Keratinocyte (primary cell): ENCODE results near the gene CFAP43. TPM values are rescaled to one million over a fixed set of nuclear protein-coding genes. Genes with fewer than 3 reads are reported as not detected.

ENCODE experiments used
- DNase-seq: peaks from one replicate; pipeline ENCODE4 v3.0.0-alpha.2; 2011; ENCODE audit warnings: low read depth, missing footprints, low spot score
- FAIRE-seq: peaks from 2 replicates; lab custom pipeline; 2011; peaks lifted over from hg19 to GRCh38; lab: Jason Lieb, UNC
- H2AFZ ChIP-seq: 2 replicates; pipeline ENCODE4 v1.6.0; 2012; ENCODE audit warnings: low read length, control low read depth, inconsistent platforms; ENCODE audit not compliant: control insufficient read depth
- H3K27ac ChIP-seq: 2 replicates; pipeline ENCODE4 v1.5.1; 2011; ENCODE audit warnings: low read length; ENCODE audit not compliant: control insufficient read depth, insufficient read depth
- H3K27me3 ChIP-seq: 3 replicates; pipeline ENCODE4 v1.6.0; 2011; ENCODE audit warnings: low read length; ENCODE audit not compliant: control insufficient read depth, insufficient read depth; ENCODE audit errors: extremely low read depth
- H3K36me3 ChIP-seq, 2 experiments: 2 replicates in 1 of 2; 3 replicates in 1 of 2; pipeline ENCODE4 v1.5.1; 2011; ENCODE audit warnings: low read length in 2 of 2, mild to moderate bottlenecking in 1 of 2; ENCODE audit not compliant: control insufficient read depth in 2 of 2, insufficient read depth in 2 of 2; ENCODE audit errors: extremely low read depth in 1 of 2
- H3K4me1 ChIP-seq: 3 replicates; pipeline ENCODE4 v1.5.1; 2011; ENCODE audit warnings: low read length; ENCODE audit not compliant: control insufficient read depth, insufficient read depth; ENCODE audit errors: extremely low read depth
- H3K4me2 ChIP-seq: 3 replicates; pipeline ENCODE4 v1.6.0; 2011; ENCODE audit warnings: low read depth, low read length; ENCODE audit not compliant: control insufficient read depth, insufficient read depth; ENCODE audit errors: extremely low read depth
- H3K4me3 ChIP-seq, 3 experiments: fragments of 200-600 bp in 1 of 3; sonication (generic) in 1 of 3; 2 replicates in 2 of 3; 3 replicates in 1 of 3; pipeline ENCODE4 v1.5.1; 2011 to 2016; ENCODE audit warnings: low read length in 3 of 3, mild to moderate bottlenecking in 3 of 3, control low read depth in 2 of 3, inconsistent platforms in 1 of 3, low read depth in 1 of 3, mixed read lengths in 1 of 3, mixed run types in 1 of 3, moderate library complexity in 1 of 3; ENCODE audit not compliant: control insufficient read depth in 2 of 3, insufficient read depth in 2 of 3; ENCODE audit errors: extremely low read depth in 1 of 3
- H3K79me2 ChIP-seq: 2 replicates; pipeline ENCODE4 v1.6.0; 2012; ENCODE audit warnings: low read length; ENCODE audit not compliant: control insufficient read depth, insufficient read depth
- H3K9ac ChIP-seq: 3 replicates; pipeline ENCODE4 v1.6.0; 2011; ENCODE audit warnings: low read length; ENCODE audit not compliant: control insufficient read depth, insufficient read depth; ENCODE audit errors: extremely low read depth
- H3K9me1 ChIP-seq: 3 replicates; pipeline ENCODE4 v1.6.0; 2011; ENCODE audit warnings: low read length; ENCODE audit not compliant: control insufficient read depth, insufficient read depth; ENCODE audit errors: extremely low read depth
- H3K9me3 ChIP-seq: 2 replicates; pipeline ENCODE4 v1.5.1; 2012; ENCODE audit warnings: low read depth, low read length; ENCODE audit not compliant: control insufficient read depth
- H4K20me1 ChIP-seq: 3 replicates; pipeline ENCODE4 v1.6.0; 2011; ENCODE audit warnings: low read length; ENCODE audit not compliant: control insufficient read depth, insufficient read depth; ENCODE audit errors: extremely low read depth
- CTCF ChIP-seq, 3 experiments: IDR thresholded peaks in 1 of 3; conservative IDR thresholded peaks in 1 of 3; optimal IDR thresholded peaks in 1 of 3; 2 replicates in 2 of 3; 3 replicates in 1 of 3; pipeline versions ENCODE3 to v1.5.1; 2011; ENCODE audit warnings: low read length in 3 of 3, mild to moderate bottlenecking in 3 of 3, moderate library complexity in 2 of 3, control low read depth in 1 of 3, inconsistent platforms in 1 of 3; ENCODE audit not compliant: insufficient read depth in 2 of 3; ENCODE audit errors: extremely low read depth in 1 of 3
- EZH2 ChIP-seq: IDR thresholded peaks from one replicate; pipeline ENCODE4 v1.6.1; 2012; ENCODE audit warnings: inconsistent platforms, mild to moderate bottlenecking, low read length, moderate library complexity
- dilution Hi-C: fragments of 300-500 bp; cut with MboI; formaldehyde crosslinking; loops from one replicate; pipeline ENCODE4 v1.7.0; 2020; ENCODE audit warnings: low sequenced_read_pairs; ENCODE audit not compliant: extremely low pct_ligation_motif_present
- polyA plus RNA-seq, 5 experiments: library from polyadenylated mRNA; depleted of rRNA in 3 of 5; stranded (reverse) in 3 of 5; stranded (forward) in 1 of 5; unstranded in 1 of 5; fragments of >200 nt; gene quantifications; 1 replicate in 1 of 5; 2 replicates in 3 of 5; 3 replicates in 1 of 5; pipeline versions ENCODE4 v1.2.1 to v1.2.3, GENCODE V29; 2011 to 2012; ENCODE audit warnings: missing spikeins in 2 of 5, low read depth in 1 of 5, low replicate concordance in 1 of 5

Gene CFAP43
- polyA plus RNA-seq, 1 donor (not counting 4 experiments of a cell fraction or from before 2014, with no cell fraction given) = 0.25 TPM

- FAIRE-seq (no peak), DNase-seq (no peak)
- Histone ChIP-seq H3K9ac (no peak overlapping the region), H3K36me3 (no peaks in the 10 kb centered on the region), H3K79me2 (no peaks in the 10 kb centered on the region), H3K4me3 (no peak overlapping the region), H3K9me1 (no peaks in the 10 kb centered on the region), H2AFZ (no peak overlapping the region), H3K4me2 (no peak overlapping the region), H3K27ac (no peak overlapping the region), H3K4me1 (peaks cover 24% of the 10 kb centered on the region), H3K27me3 (no peaks in the 10 kb centered on the region), H3K9me3 (no peaks in the 10 kb centered on the region), H4K20me1 (no peaks in the 10 kb centered on the region)
- dilution Hi-C loops = no loop called here
- TF ChIP-seq CTCF (optimal IDR thresholded peaks at IDR 0.05 in 1 of 3, IDR thresholded peaks at IDR 0.05 in 1 of 3, conservative IDR thresholded peaks at IDR 0.05 in 1 of 3; ENCODE audit: extremely low read depth in 1 of 3, insufficient read depth in 2 of 3, low read length in 3 of 3) = no peak
- TF ChIP-seq EZH2 = no peak
Measured at GRCh38 chr10:104103956-104104355, 128.2 kb downstream of the CFAP43 start.

GRCh38 chr10:104101902-104102301 lies 130.3 kb downstream of the CFAP43 start:
- H3K27ac ChIP-seq = no peak overlapping the region
- H3K9ac ChIP-seq = no peak overlapping the region
- no peak overlapping the region for H2AFZ ChIP-seq
- no peaks in the 10 kb centered on the region for H4K20me1 ChIP-seq
- FAIRE-seq = no peak
- no peaks in the 10 kb centered on the region for H3K27me3 ChIP-seq
- peaks cover 3% of the 10 kb centered on the region for H3K9me3 ChIP-seq
- DNase-seq = no peak
- H3K4me2 ChIP-seq = no peak overlapping the region
- dilution Hi-C loops = no loop called here
- H3K79me2 ChIP-seq = no peaks in the 10 kb centered on the region
- no peaks in the 10 kb centered on the region for H3K36me3 ChIP-seq
- H3K4me1 ChIP-seq = peaks cover 31% of the 10 kb centered on the region
- no peak overlapping the region for H3K4me3 ChIP-seq
- no peaks in the 10 kb centered on the region for H3K9me1 ChIP-seq
- no peak for TF ChIP-seq CTCF (optimal IDR thresholded peaks at IDR 0.05 in 1 of 3, IDR thresholded peaks at IDR 0.05 in 1 of 3, conservative IDR thresholded peaks at IDR 0.05 in 1 of 3; ENCODE audit: extremely low read depth in 1 of 3, insufficient read depth in 2 of 3, low read length in 3 of 3)
- TF ChIP-seq EZH2 = no peak
